Thyroid gland (tissue), 4 donors: ENCODE measurements around the gene HOXD10.

Experiments used
- CTCF ChIP-seq, 6 experiments: fragments of 200-600 bp in 3 of 6; fragments of 450-650 bp in 3 of 6; sonication (generic) in 3 of 6; IDR thresholded peaks; one replicate each; pipeline ENCODE4 v1.5.1; 2016 to 2019; ENCODE audit warnings: antibody characterized with exemption in 6 of 6, mild to moderate bottlenecking in 2 of 6, inconsistent platforms in 1 of 6, moderate library complexity in 1 of 6
- POLR2A ChIP-seq, 2 donors: fragments of 450-650 bp; IDR thresholded peaks; one replicate each; pipeline ENCODE4 v1.6.1; 2017; ENCODE audit warnings: antibody characterized with exemption in 2 of 2, mild to moderate bottlenecking in 2 of 2, moderate library complexity in 1 of 2

- no peak for TF ChIP-seq CTCF (IDR thresholded peaks at IDR 0.05)
- TF ChIP-seq POLR2A (IDR thresholded peaks at IDR 0.05), result no peak
Observed at GRCh38 chr2:176099159-176099727, 17.3 kb upstream of the HOXD10 start.
